Small intestine (tissue), 7 donors: ENCODE measurements around the gene CADPS. TPM values are rescaled to one million over a fixed set of nuclear protein-coding genes. Genes with fewer than 3 reads are reported as not detected.

Source experiments
- DNase-seq, 2 donors: peaks; one replicate each; pipeline versions ENCODE4 v3.0.0 to v3.0.0-alpha.2; 2013
- FAIRE-seq: peaks from 2 replicates; lab custom pipeline; 2012; peaks lifted over from hg19 to GRCh38; lab: Jason Lieb, UNC
- H3K27ac ChIP-seq, 3 donors: one replicate each; pipeline ENCODE4 v1.5.1; 2013; ENCODE audit warnings: low read length in 2 of 3, mild to moderate bottlenecking in 2 of 3, control low read depth in 1 of 3, inconsistent platforms in 1 of 3, low read depth in 1 of 3, moderate library complexity in 1 of 3
- H3K27me3 ChIP-seq, 3 donors: one replicate each; pipeline ENCODE4 v1.6.1; 2013; ENCODE audit warnings: low read length in 3 of 3, inconsistent platforms in 1 of 3; ENCODE audit not compliant: control insufficient read depth in 3 of 3, insufficient read depth in 3 of 3
- H3K36me3 ChIP-seq, 3 donors: one replicate each; pipeline ENCODE4 v1.6.1; 2013; ENCODE audit warnings: low read length in 3 of 3, inconsistent platforms in 1 of 3, low read depth in 1 of 3, mild to moderate bottlenecking in 1 of 3, moderate library complexity in 1 of 3; ENCODE audit not compliant: control insufficient read depth in 3 of 3, insufficient read depth in 2 of 3
- H3K4me1 ChIP-seq, 3 donors: one replicate each; pipeline ENCODE4 v1.6.1; 2013; ENCODE audit warnings: low read length in 2 of 3, inconsistent platforms in 1 of 3, low read depth in 1 of 3, mild to moderate bottlenecking in 1 of 3, moderate library complexity in 1 of 3; ENCODE audit not compliant: control insufficient read depth in 3 of 3, insufficient read depth in 2 of 3
- H3K4me3 ChIP-seq, 3 donors: one replicate each; pipeline ENCODE4 v1.5.1; 2013; ENCODE audit warnings: low read length in 3 of 3, control low read depth in 1 of 3, inconsistent platforms in 1 of 3, low read depth in 1 of 3, mild to moderate bottlenecking in 1 of 3, moderate library complexity in 1 of 3
- H3K9me3 ChIP-seq, 2 donors: one replicate each; pipeline ENCODE4 v1.6.1; 2013; ENCODE audit warnings: low read depth in 1 of 2, low read length in 1 of 2; ENCODE audit not compliant: control insufficient read depth in 2 of 2, insufficient read depth in 1 of 2
- WGBS, 3 donors: extraction: QIAGEN DNeasy Blood & Tissue Kit; methylation state at CpG; one replicate each; pipeline ENCODE4 v1.1.7; 2013; 5-methylcytosine and 5-hydroxymethylcytosine counted together
- polyA plus RNA-seq, 4 donors: library from polyadenylated mRNA; stranded (reverse) in 3 of 4; unstranded in 1 of 4; fragments of 200-250 nt in 3 of 4; fragments of 120-200 nt in 1 of 4; gene quantifications; one replicate each; pipeline versions ENCODE4 v1.2.1 to v1.2.3, GENCODE V29; 2013
- donor health status: healthy with polysubstance abuse.
- donor health status: control.
- donor health status: control.
- donor health status: Bipolar disorder and iron deficiency.
- donor health status: healthy.

Gene CADPS
- polyA plus RNA-seq, 4 donors = 1.9 to 9.3 (median 6.0) TPM

- Histone ChIP-seq H3K9me3 (no peaks in the 10 kb centered on the region), H3K27me3 (no peaks in the 10 kb centered on the region), H3K27ac (no peak overlapping the region), H3K36me3 (no peaks in the 10 kb centered on the region), H3K4me1 (peaks cover 0 to 3% (median 0%) of the 10 kb centered on the region in 3 donors), H3K4me3 (no peak overlapping the region)
- no peak for FAIRE-seq
- no peak for DNase-seq
- 77 to 94% (median 91%) methylated on average over 7 of the region's 7 CpGs for WGBS, 3 donors
Observed at GRCh38 chr3:62832553-62832952, 42.7 kb downstream of the CADPS start.

- Histone ChIP-seq H3K4me3 (no peak overlapping the region), H3K27me3 (no peaks in the 10 kb centered on the region), H3K36me3 (no peaks in the 10 kb centered on the region), H3K27ac (no peak overlapping the region), H3K9me3 (no peaks in the 10 kb centered on the region), H3K4me1 (peaks cover 0 to under 1% (median 0%) of the 10 kb centered on the region in 3 donors)
- no peak for DNase-seq
- 40 to 54% (median 41%) methylated on average over 2 of the region's 2 CpGs for WGBS, 3 donors
- no peak for FAIRE-seq
Observed at GRCh38 chr3:62830727-62831322, 44.4 kb downstream of the CADPS start.

- no peak for FAIRE-seq
- DNase-seq = no peak
- Histone ChIP-seq H3K4me3 (no peak overlapping the region), H3K4me1 (no peaks in the 10 kb centered on the region), H3K27me3 (no peaks in the 10 kb centered on the region), H3K9me3 (no peaks in the 10 kb centered on the region), H3K36me3 (no peaks in the 10 kb centered on the region), H3K27ac (no peak overlapping the region)
Observed at GRCh38 chr3:62827550-62827949, 47.7 kb downstream of the CADPS start.

- no peak for FAIRE-seq
- Histone ChIP-seq H3K4me1 (no peaks in the 10 kb centered on the region), H3K9me3 (no peaks in the 10 kb centered on the region), H3K36me3 (no peaks in the 10 kb centered on the region), H3K4me3 (no peak overlapping the region), H3K27ac (no peak overlapping the region), H3K27me3 (no peaks in the 10 kb centered on the region)
- no peak for DNase-seq
- 80 to 83% (median 83%) methylated on average over 6 of the region's 6 CpGs for WGBS, 3 donors
Observed at GRCh38 chr3:62824965-62825592, 50.1 kb downstream of the CADPS start.

- DNase-seq (no peak), FAIRE-seq (no peak)
- WGBS, 3 donors = 84 to 92% (median 84%) methylated on average over 6 of the region's 6 CpGs
- H3K4me1 ChIP-seq = no peaks in the 10 kb centered on the region
- H3K9me3 ChIP-seq = no peaks in the 10 kb centered on the region
- no peak overlapping the region for H3K4me3 ChIP-seq
- H3K36me3 ChIP-seq = no peaks in the 10 kb centered on the region
- no peak overlapping the region for H3K27ac ChIP-seq
- no peaks in the 10 kb centered on the region for H3K27me3 ChIP-seq
Observed at GRCh38 chr3:62823461-62824050, 51.7 kb downstream of the CADPS start.

- no peak overlapping the region for H3K27ac ChIP-seq
- no peaks in the 10 kb centered on the region for H3K27me3 ChIP-seq
- FAIRE-seq = no peak
- H3K4me3 ChIP-seq = no peak overlapping the region
- H3K9me3 ChIP-seq = no peaks in the 10 kb centered on the region
- DNase-seq = no peak
- H3K4me1 ChIP-seq = no peaks in the 10 kb centered on the region
- WGBS, 3 donors = 90 to 97% (median 96%) methylated on average over 1 of the region's 1 CpG
- no peaks in the 10 kb centered on the region for H3K36me3 ChIP-seq
Observed at GRCh38 chr3:62822905-62823304, 52.3 kb downstream of the CADPS start.

- H3K36me3 ChIP-seq = no peaks in the 10 kb centered on the region
- no peaks in the 10 kb centered on the region for H3K4me1 ChIP-seq
- no peak overlapping the region for H3K4me3 ChIP-seq
- no peak for DNase-seq
- no peaks in the 10 kb centered on the region for H3K27me3 ChIP-seq
- 75 to 84% (median 77%) methylated on average over 5 of the region's 5 CpGs for WGBS, 3 donors
- FAIRE-seq = no peak
- H3K9me3 ChIP-seq = no peaks in the 10 kb centered on the region
- no peak overlapping the region for H3K27ac ChIP-seq
Observed at GRCh38 chr3:62818347-62818746, 56.9 kb downstream of the CADPS start.

GRCh38 chr3:62817678-62818077, 57.5 kb downstream of the CADPS start:
- H3K36me3 ChIP-seq = no peaks in the 10 kb centered on the region
- DNase-seq (no peak), FAIRE-seq (no peak)
- H3K4me3 ChIP-seq = no peak overlapping the region
- no peaks in the 10 kb centered on the region for H3K27me3 ChIP-seq
- no peak overlapping the region for H3K27ac ChIP-seq
- WGBS, 3 donors = 78 to 81% (median 81%) methylated on average over 2 of the region's 2 CpGs
- no peaks in the 10 kb centered on the region for H3K9me3 ChIP-seq
- H3K4me1 ChIP-seq = no peaks in the 10 kb centered on the region
